Stimulated activated naive CD4-positive, alpha-beta T cell (primary cell): Measurements from ENCODE around the gene R3HDM2.
"Not testable (repeated sequence)": the region's sequence is repeated elsewhere in the genome, so short reads cannot be mapped to it uniquely, and the experiment has no call there.

Experiments used
- DNase-seq, 6 experiments: peaks; one replicate each; lab custom pipeline; 2025; lab: John Stamatoyannopoulos, UW

The R3HDM2 gene

GRCh38 chr12:57330992-57331391 lies 99.9 kb downstream of the R3HDM2 start:
- no peak for DNase-seq

- DNase-seq = no peak
Measured at GRCh38 chr12:57329219-57329618, 101.6 kb downstream of the R3HDM2 start.

- no peak for DNase-seq
Measured at GRCh38 chr12:57325395-57325794, 105.4 kb downstream of the R3HDM2 start.

GRCh38 chr12:57323416-57323815 lies 107.4 kb downstream of the R3HDM2 start:
- no peak for DNase-seq

GRCh38 chr12:57320639-57321038 lies 110.2 kb downstream of the R3HDM2 start:
- no peak for DNase-seq

GRCh38 chr12:57319678-57320469 lies 111.0 kb downstream of the R3HDM2 start:
- no peak for DNase-seq

- DNase-seq = no peak
Measured at GRCh38 chr12:57315681-57316080, 115.2 kb downstream of the R3HDM2 start.

- not testable (repeated sequence) for DNase-seq
Measured at GRCh38 chr12:57312287-57312686, 118.6 kb downstream of the R3HDM2 start.

- no peak for DNase-seq
Measured at GRCh38 chr12:57309420-57309819, 121.4 kb downstream of the R3HDM2 start.

GRCh38 chr12:57300961-57301584 lies 129.8 kb downstream of the R3HDM2 start:
- DNase-seq = no peak

GRCh38 chr12:57299514-57300016 lies 131.3 kb downstream of the R3HDM2 start:
- DNase-seq = no peak

- DNase-seq = no peak
Measured at GRCh38 chr12:57296291-57296690, 134.6 kb downstream of the R3HDM2 start.

- not testable (repeated sequence) for DNase-seq
Measured at GRCh38 chr12:57282073-57282472, 148.8 kb downstream of the R3HDM2 start.

- peak; percentile 17 to 51 (median 38) for DNase-seq
Measured at GRCh38 chr12:57280211-57281062, 150.4 kb downstream of the R3HDM2 start.

- no peak for DNase-seq
Measured at GRCh38 chr12:57278465-57279381, 152.1 kb downstream of the R3HDM2 start.

- no peak for DNase-seq
Measured at GRCh38 chr12:57276935-57277563, 153.8 kb downstream of the R3HDM2 start.

- not testable (repeated sequence) for DNase-seq
Measured at GRCh38 chr12:57276233-57276632, 154.6 kb downstream of the R3HDM2 start.

- DNase-seq = no peak
Measured at GRCh38 chr12:57273516-57273915, 157.3 kb downstream of the R3HDM2 start.

- no peak for DNase-seq
Measured at GRCh38 chr12:57272337-57273151, 158.3 kb downstream of the R3HDM2 start.

- DNase-seq = no peak
Measured at GRCh38 chr12:57270966-57271470, 159.8 kb downstream of the R3HDM2 start.
